Gastrocnemius medialis (tissue), 4 donors: ENCODE results near the gene ARL8B.

ENCODE experiments used
- CTCF ChIP-seq, 5 experiments: fragments of 450-650 bp in 3 of 5; fragments of 200-600 bp in 2 of 5; sonication (generic) in 2 of 5; IDR thresholded peaks in 4 of 5; conservative IDR thresholded peaks in 1 of 5; 1 replicate in 4 of 5; 2 replicates in 1 of 5; pipeline ENCODE4 v1.5.1; 2016 to 2019; ENCODE audit warnings: antibody characterized with exemption in 5 of 5, mild to moderate bottlenecking in 3 of 5, moderate library complexity in 3 of 5
- POLR2A ChIP-seq, 2 donors: fragments of 450-650 bp; IDR thresholded peaks; one replicate each; pipeline ENCODE4 v1.6.1; 2017; ENCODE audit warnings: antibody characterized with exemption in 2 of 2, mild to moderate bottlenecking in 2 of 2, moderate library complexity in 2 of 2

- no peak for TF ChIP-seq CTCF (IDR thresholded peaks at IDR 0.05 in 4 of 5, conservative IDR thresholded peaks at IDR 0.05 in 1 of 5)
- no peak for TF ChIP-seq POLR2A (IDR thresholded peaks at IDR 0.05)
These were observed 27.3 kb downstream of the ARL8B start for GRCh38 chr3:5149306-5149880.
